HG02759 (cell line): ENCODE results near the gene PLK4.

Source experiments
- ATAC-seq: cut with Tn5 transposase; IDR thresholded peaks from one replicate; pipeline ENCODE4 v1.9.1; 2021; ENCODE audit warnings: mild to moderate bottlenecking, moderate library complexity; ENCODE audit not compliant: unreplicated experiment

PLK4 gene

GRCh38 chr4:127880763-127881562 is at the start of gene PLK4:
Gene PLK4 (plus strand): TSS chr4:127880893. CDS start chr4:127881135, 242 bp downstream.
- peak; percentile 90 for ATAC-seq

GRCh38 chr4:127832585-127832984 is 48.1 kb upstream of the PLK4 start:
- peak; percentile 73 for ATAC-seq

GRCh38 chr4:127843704-127844600 is 36.7 kb upstream of the PLK4 start:
- ATAC-seq = no peak

- no peak for ATAC-seq
Measured at GRCh38 chr4:127844601-127845116, 36.0 kb upstream of the PLK4 start.

GRCh38 chr4:127846061-127846460 is 34.6 kb upstream of the PLK4 start:
- ATAC-seq = no peak

GRCh38 chr4:127846765-127847164 is 33.9 kb upstream of the PLK4 start:
- ATAC-seq = no peak

GRCh38 chr4:127849505-127850234 is 31.0 kb upstream of the PLK4 start:
- ATAC-seq = no peak

- ATAC-seq = no peak
Measured at GRCh38 chr4:127852661-127853060, 28.0 kb upstream of the PLK4 start.

GRCh38 chr4:127856196-127856812 is 24.4 kb upstream of the PLK4 start:
- ATAC-seq = peak; percentile 26

- ATAC-seq = peak; percentile 82
Measured at GRCh38 chr4:127856813-127857447, 23.8 kb upstream of the PLK4 start.

- no peak for ATAC-seq
Measured at GRCh38 chr4:127857641-127858040, 23.1 kb upstream of the PLK4 start.

- ATAC-seq = no peak
Measured at GRCh38 chr4:127868196-127868595, 12.5 kb upstream of the PLK4 start.

- ATAC-seq = no peak
Measured at GRCh38 chr4:127870281-127870680, 10.4 kb upstream of the PLK4 start.

GRCh38 chr4:127870688-127871087 is 10.0 kb upstream of the PLK4 start:
- ATAC-seq = no peak

GRCh38 chr4:127875791-127876190 is 4.9 kb upstream of the PLK4 start:
- no peak for ATAC-seq

- ATAC-seq = peak; percentile 42
Measured at GRCh38 chr4:127881563-127881864, 821 bp downstream of the PLK4 start.

- no peak for ATAC-seq
Measured at GRCh38 chr4:127888559-127888958, 7.9 kb downstream of the PLK4 start.

GRCh38 chr4:127889903-127890302 is 9.2 kb downstream of the PLK4 start:
- ATAC-seq = no peak

- no peak for ATAC-seq
Measured at GRCh38 chr4:127896069-127896468, 15.4 kb downstream of the PLK4 start.

- ATAC-seq = peak; percentile 23
Measured at GRCh38 chr4:127896528-127896927, 15.8 kb downstream of the PLK4 start.
